OCI-LY1 (cell line): ENCODE results near the gene SYNE1.

Experiments
- EZH2 ChIP-seq: fragments of 200-600 bp; sonication (generic), shearing (Covaris generic); IDR thresholded peaks from 2 replicates; pipeline ENCODE4 v1.8.0; 2017; ENCODE audit warnings: borderline replicate concordance, mixed run types, mild to moderate bottlenecking, antibody characterized with exemption, low read length, moderate library complexity, mixed read lengths
- TF ChIP-seq, protein P1 (sequence below): fragments of 200-600 bp; sonication (generic), shearing (Covaris generic); IDR thresholded peaks from 2 replicates; pipeline ENCODE4 v1.5.1; 2017; ENCODE audit warnings: mild to moderate bottlenecking, antibody characterized with exemption, low read length, moderate library complexity, mixed read lengths

DNA sequence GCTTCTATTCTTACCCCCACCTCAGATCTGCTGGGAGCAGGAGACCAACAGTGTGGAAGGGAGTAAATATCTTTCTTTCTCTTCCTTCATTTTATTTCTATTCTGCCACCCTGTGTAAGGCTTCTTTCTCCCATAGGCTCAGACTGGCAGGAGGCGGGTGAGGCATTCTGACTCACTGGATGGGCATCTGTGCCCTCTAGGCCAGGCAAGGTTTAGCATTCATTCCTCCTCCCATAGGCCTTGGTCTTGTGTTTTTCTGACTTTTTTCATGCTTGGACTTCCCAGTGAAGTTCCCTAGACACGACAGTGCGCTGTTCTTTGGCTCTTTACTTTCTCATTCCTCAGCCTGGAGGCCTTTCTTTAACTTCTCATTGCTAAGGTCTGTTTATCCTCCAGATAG is 235.2 kb downstream of the SYNE1 start:
- TF ChIP-seq, protein P1, sequence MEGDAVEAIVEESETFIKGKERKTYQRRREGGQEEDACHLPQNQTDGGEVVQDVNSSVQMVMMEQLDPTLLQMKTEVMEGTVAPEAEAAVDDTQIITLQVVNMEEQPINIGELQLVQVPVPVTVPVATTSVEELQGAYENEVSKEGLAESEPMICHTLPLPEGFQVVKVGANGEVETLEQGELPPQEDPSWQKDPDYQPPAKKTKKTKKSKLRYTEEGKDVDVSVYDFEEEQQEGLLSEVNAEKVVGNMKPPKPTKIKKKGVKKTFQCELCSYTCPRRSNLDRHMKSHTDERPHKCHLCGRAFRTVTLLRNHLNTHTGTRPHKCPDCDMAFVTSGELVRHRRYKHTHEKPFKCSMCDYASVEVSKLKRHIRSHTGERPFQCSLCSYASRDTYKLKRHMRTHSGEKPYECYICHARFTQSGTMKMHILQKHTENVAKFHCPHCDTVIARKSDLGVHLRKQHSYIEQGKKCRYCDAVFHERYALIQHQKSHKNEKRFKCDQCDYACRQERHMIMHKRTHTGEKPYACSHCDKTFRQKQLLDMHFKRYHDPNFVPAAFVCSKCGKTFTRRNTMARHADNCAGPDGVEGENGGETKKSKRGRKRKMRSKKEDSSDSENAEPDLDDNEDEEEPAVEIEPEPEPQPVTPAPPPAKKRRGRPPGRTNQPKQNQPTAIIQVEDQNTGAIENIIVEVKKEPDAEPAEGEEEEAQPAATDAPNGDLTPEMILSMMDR, result no peak
- no peak for TF ChIP-seq EZH2
